Right cardiac atrium (tissue), 5 donors: Measurements from ENCODE around the gene NEURL4. TPM values are rescaled to one million over a fixed set of nuclear protein-coding genes. Genes with fewer than 3 reads are reported as not detected.

Source experiments
- ATAC-seq, 2 donors: fragments of 200-7000 bp; cut with Tn5 transposase; one replicate each; pipeline versions ENCODE4 v1.8.0 to v1.9.1; 2020; ENCODE audit warnings: moderate library complexity in 2 of 2, mild to moderate bottlenecking in 1 of 2
- DNase-seq, 3 donors: peaks; one replicate each; pipeline ENCODE4 v3.0.0-alpha.2; 2020
- H3K27ac ChIP-seq: one replicate; pipeline ENCODE4 v1.5.1; 2013; ENCODE audit warnings: mild to moderate bottlenecking, low read length, control low read depth, moderate library complexity
- H3K27me3 ChIP-seq: one replicate; pipeline ENCODE4 v1.6.1; 2013; ENCODE audit not compliant: control insufficient read depth, insufficient read depth
- H3K4me1 ChIP-seq: one replicate; pipeline ENCODE4 v1.6.1; 2013; ENCODE audit warnings: low read length; ENCODE audit not compliant: control insufficient read depth, insufficient read depth
- H3K4me3 ChIP-seq: one replicate; pipeline ENCODE4 v1.5.1; 2013; ENCODE audit warnings: low read length, control low read depth
- H3K9me3 ChIP-seq: one replicate; pipeline ENCODE4 v1.6.1; 2013; ENCODE audit warnings: low read length; ENCODE audit not compliant: control insufficient read depth
- WGBS: extraction: QIAGEN DNeasy Blood & Tissue Kit; methylation state at CpG from one replicate; pipeline ENCODE4 v1.1.7; 2013; 5-methylcytosine and 5-hydroxymethylcytosine counted together
- intact Hi-C, 4 donors: fragments of 100-400 bp; cut with DNase I; formaldehyde crosslinking; loops; one replicate each; pipeline versions ENCODE4 v1.11.0 to v1.14.0; 2022 to 2023
- polyA plus RNA-seq: library from polyadenylated mRNA; stranded (reverse); fragments of 200-250 nt; gene quantifications from one replicate; pipeline ENCODE4 v1.2.3, GENCODE V29; 2013
- total RNA-seq, 4 donors: library from RNA; stranded (reverse); fragmentation: NEBNext Ultra II Directional; extraction: Animal tissue kit (Norgen Biotek cat#: 25700); gene quantifications; one replicate each; pipeline ENCODE4 v1.2.1, GENCODE V29; 2021
- donor health status: healthy with polysubstance abuse.
- donor health status: DM: no; HTN: yes; CAD: no.
- donor health status: DM: no; HTN: no; CAD: no.
- donor health status: DM: no; HTN: yes; CAD: no; lungs with severe emphysema.
- donor health status: DM: yes; HTN: yes; CAD: no.

NEURL4 gene
- total and polyA plus RNA-seq, 5 donors = 23.8 to 33.4 (median 30.6) TPM

- 54% methylated on average over 2 of the region's 2 CpGs for WGBS
- ATAC-seq = no peak
- intact Hi-C loops = loop anchor here in 3 of 4 donors (5.0 to 10.0 kb wide), 4 partner anchors 77 to 227 kb away; partner anchors contain the start of genes FGF11 (in 3 of the 3), TMEM102 (in 3 of the 3), MPDU1 (in 1 of the 3) and TNFSF13 (in 1 of the 3)
- no peak overlapping the region for H3K4me3 ChIP-seq
- H3K27me3 ChIP-seq = no peaks in the 10 kb centered on the region
- peaks cover 8% of the 10 kb centered on the region for H3K4me1 ChIP-seq
- no peak overlapping the region for H3K27ac ChIP-seq
- no peaks in the 10 kb centered on the region for H3K9me3 ChIP-seq
- no peak for DNase-seq
These were observed 28.2 kb upstream of the NEURL4 start for GRCh38 chr17:7357381-7357780.

GRCh38 chr17:7356756-7357155, 27.6 kb upstream of the NEURL4 start:
- Histone ChIP-seq H3K27me3 (no peaks in the 10 kb centered on the region), H3K9me3 (no peaks in the 10 kb centered on the region), H3K4me1 (peaks cover 8% of the 10 kb centered on the region), H3K4me3 (no peak overlapping the region), H3K27ac (no peak overlapping the region)
- WGBS = 62% methylated on average over 8 of the region's 8 CpGs
- ATAC-seq (no peak), DNase-seq (peak in 1 of 3 donors; percentile 23)
- intact Hi-C loops = loop anchor here in 3 of 4 donors (5.0 to 10.0 kb wide), 4 partner anchors 78 to 228 kb away; partner anchors contain the start of genes FGF11 (in 3 of the 3), TMEM102 (in 3 of the 3), MPDU1 (in 1 of the 3) and TNFSF13 (in 1 of the 3)

- no peak overlapping the region for H3K4me3 ChIP-seq
- 13% methylated on average over 12 of the region's 12 CpGs for WGBS
- no peaks in the 10 kb centered on the region for H3K27me3 ChIP-seq
- peak; percentile 7 to 34 for ATAC-seq
- intact Hi-C loops = loop anchor here in 3 of 4 donors (5.0 to 10.0 kb wide), 4 partner anchors 79 to 229 kb away; partner anchors contain the start of genes FGF11 (in 3 of the 3), TMEM102 (in 3 of the 3), MPDU1 (in 1 of the 3) and TNFSF13 (in 1 of the 3)
- H3K9me3 ChIP-seq = no peaks in the 10 kb centered on the region
- no peak overlapping the region for H3K27ac ChIP-seq
- H3K4me1 ChIP-seq = peaks cover 8% of the 10 kb centered on the region
- peak; percentile 81 to 93 (median 92) for DNase-seq
These were observed 27.0 kb upstream of the NEURL4 start for GRCh38 chr17:7356072-7356549.

- peak in 1 of 3 donors; percentile 24 for DNase-seq
- WGBS = 69% methylated on average over 8 of the region's 8 CpGs
- intact Hi-C loops = loop anchor here in 3 of 4 donors (5.0 to 10.0 kb wide), 4 partner anchors 79 to 229 kb away; partner anchors contain the start of genes FGF11 (in 3 of the 3), TMEM102 (in 3 of the 3), MPDU1 (in 1 of the 3) and TNFSF13 (in 1 of the 3)
- Histone ChIP-seq H3K4me1 (peaks cover 8% of the 10 kb centered on the region), H3K27ac (no peak overlapping the region), H3K27me3 (no peaks in the 10 kb centered on the region), H3K4me3 (no peak overlapping the region), H3K9me3 (no peaks in the 10 kb centered on the region)
- no peak for ATAC-seq
These were observed 26.4 kb upstream of the NEURL4 start for GRCh38 chr17:7355573-7355972.

- intact Hi-C loops = loop anchor here in 3 of 4 donors (5.0 to 10.0 kb wide), 4 partner anchors 80 to 230 kb away; partner anchors contain the start of genes FGF11 (in 3 of the 3), TMEM102 (in 3 of the 3), MPDU1 (in 1 of the 3) and TNFSF13 (in 1 of the 3)
- no peaks in the 10 kb centered on the region for H3K9me3 ChIP-seq
- no peak within 1 kb of the TSS for H3K4me3 ChIP-seq
- WGBS = 40% methylated on average over 10 of the region's 10 CpGs
- no peak within 1 kb of the TSS for H3K27ac ChIP-seq
- no peaks in the 10 kb centered on the region for H3K27me3 ChIP-seq
- H3K4me1 ChIP-seq = peaks cover 8% of the 10 kb centered on the region
- peak; percentile 64 to 83 (median 82) for DNase-seq
- ATAC-seq = no peak
These were observed 25.9 kb upstream of the NEURL4 start, which contains the start of gene TMEM95 for GRCh38 chr17:7355053-7355452. Gene TMEM95, plus strand, starts transcription at chr17:7355156. Its CDS starts 49 bp downstream, at chr17:7355205.

- no peak overlapping the region for H3K27ac ChIP-seq
- DNase-seq (peak in 1 of 3 donors; percentile 32), ATAC-seq (no peak)
- H3K4me1 ChIP-seq = peaks cover 8% of the 10 kb centered on the region
- no peaks in the 10 kb centered on the region for H3K27me3 ChIP-seq
- 71% methylated on average over 9 of the region's 9 CpGs for WGBS
- intact Hi-C loops = loop anchor here in 3 of 4 donors (10.0 kb wide), 3 partner anchors 80 to 230 kb away; partner anchors contain the start of genes FGF11 (in 2 of the 3), TMEM102 (in 2 of the 3), MPDU1 (in 1 of the 3) and TNFSF13 (in 1 of the 3)
- no peaks in the 10 kb centered on the region for H3K9me3 ChIP-seq
- no peak overlapping the region for H3K4me3 ChIP-seq
These were observed 25.2 kb upstream of the NEURL4 start for GRCh38 chr17:7354262-7354843.

- no peaks in the 10 kb centered on the region for H3K27me3 ChIP-seq
- H3K27ac ChIP-seq = no peak overlapping the region
- ATAC-seq (no peak), DNase-seq (peak in 2 of 3 donors; percentile 28 to 74)
- WGBS = 87% methylated on average over 37 of the region's 37 CpGs
- intact Hi-C loops = loop anchor here in 3 of 4 donors (10.0 kb wide), 3 partner anchors 82 to 232 kb away; partner anchors contain the start of genes FGF11 (in 2 of the 3), TMEM102 (in 2 of the 3), MPDU1 (in 1 of the 3) and TNFSF13 (in 1 of the 3)
- peaks cover 8% of the 10 kb centered on the region for H3K4me1 ChIP-seq
- H3K4me3 ChIP-seq = no peak overlapping the region
- H3K9me3 ChIP-seq = no peaks in the 10 kb centered on the region
These were observed 23.9 kb upstream of the NEURL4 start for GRCh38 chr17:7352910-7353635.

- peak overlapping the region; percentile 87 for H3K27ac ChIP-seq
- WGBS = 29% methylated on average over 10 of the region's 10 CpGs
- no peaks in the 10 kb centered on the region for H3K9me3 ChIP-seq
- H3K4me3 ChIP-seq = peak overlapping the region; percentile 64
- no peaks in the 10 kb centered on the region for H3K27me3 ChIP-seq
- H3K4me1 ChIP-seq = peaks cover 8% of the 10 kb centered on the region
- no peak for ATAC-seq
- intact Hi-C loops = loop anchor here in 3 of 4 donors (10.0 kb wide), 3 partner anchors 82 to 232 kb away; partner anchors contain the start of genes FGF11 (in 2 of the 3), TMEM102 (in 2 of the 3), MPDU1 (in 1 of the 3) and TNFSF13 (in 1 of the 3)
- no peak for DNase-seq
These were observed 23.4 kb upstream of the NEURL4 start for GRCh38 chr17:7352503-7352889.

- WGBS = under 1% methylated on average over 91 of the region's 91 CpGs
- Histone ChIP-seq H3K4me3 (peak within 1 kb of the TSS; percentile 64), H3K4me1 (peaks cover 8% of the 10 kb centered on the region), H3K27ac (peak within 1 kb of the TSS; percentile 87), H3K27me3 (no peaks in the 10 kb centered on the region), H3K9me3 (no peaks in the 10 kb centered on the region)
- intact Hi-C loops = loop anchor here in 3 of 4 donors (10.0 kb wide), 3 partner anchors 83 to 233 kb away; partner anchors contain the start of genes FGF11 (in 2 of the 3), TMEM102 (in 2 of the 3), MPDU1 (in 1 of the 3) and TNFSF13 (in 1 of the 3)
- DNase-seq = peak; percentile 95 to 98 (median 97)
- peak; percentile 81 to 83 for ATAC-seq
These were observed 22.7 kb upstream of the NEURL4 start, which contains the start of gene KCTD11 for GRCh38 chr17:7351665-7352502. Gene KCTD11, plus strand, starts transcription at chr17:7352162.
